AG09319 (cell line): ENCODE measurements around the gene NCS1.

Experiments
- DNase-seq: peaks from one replicate; pipeline ENCODE4 v3.0.0-alpha.2; 2010; ENCODE audit warnings: low read depth; ENCODE audit errors: extremely low read depth
- CTCF ChIP-seq: IDR thresholded peaks from 2 replicates; pipeline ENCODE4 v1.5.1; 2011; ENCODE audit warnings: low read depth, mild to moderate bottlenecking, inconsistent platforms, low read length, moderate library complexity

NCS1 gene

DNA sequence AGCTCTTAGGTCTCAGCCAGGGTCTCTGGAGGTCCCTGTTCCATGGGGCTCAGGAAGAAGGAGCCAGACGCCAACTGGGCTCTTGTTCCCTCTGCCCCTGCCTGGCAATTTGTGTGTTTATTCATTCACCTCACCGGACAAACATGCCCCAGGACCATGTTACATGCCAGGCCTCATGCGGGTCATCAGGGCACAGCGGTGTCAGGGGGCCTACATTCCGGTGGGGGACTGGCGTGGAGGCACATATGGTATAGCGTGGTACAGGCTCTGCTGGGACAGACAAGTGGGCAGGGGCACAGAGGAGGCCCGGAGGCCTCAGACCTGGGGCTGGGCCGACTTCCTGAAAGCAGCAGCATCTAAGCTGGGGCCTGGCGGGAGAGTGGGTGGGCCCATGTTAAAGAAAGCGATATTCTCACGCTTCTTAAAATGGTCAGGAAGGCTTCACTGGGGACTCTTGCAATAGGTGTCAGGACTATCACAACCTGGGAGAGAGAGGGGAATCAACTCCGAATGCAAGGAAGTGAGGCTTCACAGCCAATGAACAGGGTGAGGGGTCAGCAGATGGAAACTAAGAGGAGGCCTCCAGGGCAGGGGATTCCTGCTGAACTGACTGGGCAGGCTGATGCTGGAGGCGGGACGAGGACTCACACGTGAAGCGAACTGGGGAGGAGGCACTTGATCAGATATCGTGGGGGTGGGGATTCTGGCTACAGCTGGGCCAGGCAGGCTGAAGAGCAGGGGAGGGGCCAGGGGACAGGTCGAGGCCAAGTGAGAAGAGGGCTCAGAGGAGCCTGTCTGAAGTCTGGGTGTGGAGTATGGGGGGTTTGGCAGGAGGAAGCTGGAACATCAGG lies 41.9 kb downstream of the NCS1 start:
- TF ChIP-seq CTCF, result no peak
- no peak for DNase-seq

- TF ChIP-seq CTCF, result no peak
- no peak for DNase-seq
Observed at GRCh38 chr9:130214776-130215340, 42.7 kb downstream of the NCS1 start.

- TF ChIP-seq CTCF, result no peak
- no peak for DNase-seq
Observed at GRCh38 chr9:130215341-130216119, 43.3 kb downstream of the NCS1 start.

DNA sequence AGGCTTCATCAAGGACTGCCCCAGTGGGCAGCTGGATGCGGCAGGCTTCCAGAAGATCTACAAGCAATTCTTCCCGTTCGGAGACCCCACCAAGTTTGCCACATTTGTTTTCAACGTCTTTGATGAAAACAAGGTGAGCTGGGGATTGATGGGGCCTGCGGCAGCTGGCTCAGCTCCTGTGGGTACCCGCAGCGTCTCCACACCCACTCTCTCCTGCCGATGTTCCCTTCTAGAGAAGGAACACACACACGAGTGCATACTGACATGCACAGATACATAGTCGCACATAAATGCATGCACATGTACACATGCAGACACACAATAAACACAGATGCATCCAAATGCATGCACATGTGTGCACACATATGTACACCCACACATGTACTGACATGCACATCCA lies 45.6 kb downstream of the NCS1 start:
- TF ChIP-seq CTCF, result no peak
- no peak for DNase-seq

GRCh38 chr9:130219661-130220096 lies 47.5 kb downstream of the NCS1 start:
- DNase-seq, result no peak
- TF ChIP-seq CTCF, result no peak

GRCh38 chr9:130220352-130220751 lies 48.1 kb downstream of the NCS1 start:
- no peak for DNase-seq
- TF ChIP-seq CTCF, result peak; percentile 48

DNA sequence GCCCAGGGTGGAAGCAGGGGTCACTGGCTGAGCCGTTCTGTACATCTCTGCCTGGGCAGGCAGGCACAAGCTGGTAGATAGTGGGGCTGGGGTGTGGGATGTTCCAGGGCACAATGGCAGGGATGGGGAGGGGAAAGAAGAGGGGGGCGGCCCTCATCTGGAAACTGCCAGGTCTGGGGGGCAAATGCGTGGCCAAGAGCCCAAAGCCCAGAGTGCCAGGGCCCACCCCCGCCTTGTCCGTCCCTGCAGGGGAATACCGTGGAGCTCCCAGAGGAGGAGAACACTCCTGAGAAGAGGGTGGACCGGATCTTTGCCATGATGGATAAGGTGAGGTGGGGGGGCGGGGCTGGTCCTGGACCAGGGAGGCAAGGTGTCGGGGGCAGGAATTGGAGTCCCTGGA lies 50.6 kb downstream of the NCS1 start:
- DNase-seq, result no peak
- TF ChIP-seq CTCF, result no peak
